ENCODE data around the gene CEP68.

- TF ChIP-seq CTCF (IDR thresholded peaks at IDR 0.05 in 4 of 5, conservative IDR thresholded peaks at IDR 0.05 in 1 of 5) (no peak), POLR2A (IDR thresholded peaks at IDR 0.05) (no peak)
These were observed 598 bp upstream of the CEP68 start for GRCh38 chr2:65055422-65056214.
